ENCODE results near the gene EGF.
"Not testable (repeated sequence)": the region's sequence is repeated elsewhere in the genome, so short reads cannot be mapped to it uniquely, and the experiment has no call there.

The EGF gene

DNA sequence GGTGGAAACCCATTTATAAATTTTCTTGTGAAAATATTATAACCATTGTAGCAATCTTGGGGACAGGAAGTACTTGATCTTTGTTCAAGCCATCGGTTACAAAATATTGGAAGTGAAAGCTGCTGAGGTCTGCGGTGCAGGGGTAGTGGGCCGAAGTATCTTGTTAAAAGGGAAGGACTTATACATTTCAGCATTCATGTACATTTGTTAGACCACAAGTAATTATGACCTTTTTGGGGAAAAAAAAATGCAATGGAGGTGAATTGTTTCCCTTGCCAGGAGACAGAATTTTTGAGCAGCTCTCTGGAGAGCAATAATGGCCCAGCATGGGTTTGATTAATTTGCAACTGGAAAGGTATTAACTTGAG is 121.3 kb downstream of the EGF start:
- H3K18ac ChIP-seq (ENCODE audit: low read depth in 1 of 2, low read length in 2 of 2), result no peak overlapping the region
- no CpG with 5 or more reads among the region's 3 CpGs for WGBS
- no peaks in the 10 kb centered on the region for H3K36me3 ChIP-seq (ENCODE audit: control insufficient read depth in 1 of 2, insufficient read depth in 2 of 2, low read depth in 1 of 2, low read length in 2 of 2)
- H3K9ac ChIP-seq (ENCODE audit: low read length), result no peak overlapping the region
- no peak overlapping the region for H2BK12ac ChIP-seq (ENCODE audit: low read length in 2 of 2)
- H3K4me2 ChIP-seq (ENCODE audit: low read length, poor library complexity, severe bottlenecking), result no peak overlapping the region
- H3K4me1 ChIP-seq (ENCODE audit: control insufficient read depth, insufficient read depth, low read depth, low read length), result no peaks in the 10 kb centered on the region
- no peaks in the 10 kb centered on the region for H3K79me1 ChIP-seq (replicated peaks; ENCODE audit: low read length, poor library complexity, severe bottlenecking)
- no peak for DNase-seq
- no peak overlapping the region for H2BK120ac ChIP-seq (ENCODE audit: low read depth, low read length)
- no peak overlapping the region for H3K23ac ChIP-seq (ENCODE audit: low read length in 2 of 2)
- H3K4me3 ChIP-seq (ENCODE audit: insufficient read depth in 1 of 2, low read depth in 1 of 2, low read length in 2 of 2), result no peak overlapping the region
- no peaks in the 10 kb centered on the region for H3K27me3 ChIP-seq (ENCODE audit: control insufficient read depth in 1 of 2, insufficient read depth in 1 of 2, low read length in 2 of 2)
- H3K14ac ChIP-seq (ENCODE audit: low read length in 2 of 2), result no peak overlapping the region
- no peak overlapping the region for H2AFZ ChIP-seq (ENCODE audit: low read depth, low read length)
- H2BK15ac ChIP-seq (ENCODE audit: low read depth, poor library complexity, severe bottlenecking), result no peak overlapping the region
- H2BK5ac ChIP-seq (ENCODE audit: low read depth, low read length, poor library complexity, severe bottlenecking), result no peak overlapping the region
- no peak overlapping the region for H4K8ac ChIP-seq (ENCODE audit: low read length)
- H4K91ac ChIP-seq (ENCODE audit: low read length), result no peak overlapping the region
- no peaks in the 10 kb centered on the region for H3K9me3 ChIP-seq (ENCODE audit: control insufficient read depth, low read length)
- H3K4ac ChIP-seq (ENCODE audit: low read depth in 1 of 2, low read length in 2 of 2), result no peak overlapping the region
- no peak overlapping the region for H2AK5ac ChIP-seq (ENCODE audit: low read length, severe bottlenecking)
- H3K27ac ChIP-seq (ENCODE audit: low read length, poor library complexity, severe bottlenecking), result no peak overlapping the region

DNA sequence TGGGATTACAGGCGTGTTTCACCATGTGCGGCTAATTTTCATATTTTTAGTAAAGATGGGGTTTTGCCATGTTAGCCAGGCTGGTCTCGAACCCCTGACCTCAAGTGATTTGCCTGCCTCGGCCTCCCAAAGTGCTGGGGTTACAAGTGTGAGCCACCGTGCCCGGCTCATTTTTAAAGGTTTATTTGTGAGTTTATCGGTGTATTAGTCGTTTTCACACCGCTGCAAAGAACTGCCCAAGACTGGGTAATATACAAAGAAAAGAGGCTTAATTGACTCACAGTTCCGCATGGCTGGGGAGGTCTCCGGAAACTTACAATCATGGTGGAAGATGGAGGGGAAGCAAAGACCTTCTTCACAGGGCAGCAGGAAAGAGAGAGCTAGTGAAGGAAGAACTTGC is 126.5 kb downstream of the EGF start:
- H3K79me1 ChIP-seq (replicated peaks; ENCODE audit: low read length, poor library complexity, severe bottlenecking); H3K4me2 ChIP-seq (ENCODE audit: low read length, poor library complexity, severe bottlenecking); H4K8ac ChIP-seq (ENCODE audit: low read length); H3K27me3 ChIP-seq (ENCODE audit: control insufficient read depth in 1 of 2, insufficient read depth in 1 of 2, low read length in 2 of 2); H3K4ac ChIP-seq (ENCODE audit: low read depth in 1 of 2, low read length in 2 of 2); H3K36me3 ChIP-seq (ENCODE audit: control insufficient read depth in 1 of 2, insufficient read depth in 2 of 2, low read depth in 1 of 2, low read length in 2 of 2); DNase-seq; H2BK120ac ChIP-seq (ENCODE audit: low read depth, low read length); H2AFZ ChIP-seq (ENCODE audit: low read depth, low read length); H2AK5ac ChIP-seq (ENCODE audit: low read length, severe bottlenecking); H2BK15ac ChIP-seq (ENCODE audit: low read depth, poor library complexity, severe bottlenecking); H2BK12ac ChIP-seq (ENCODE audit: low read length in 2 of 2); H2BK5ac ChIP-seq (ENCODE audit: low read depth, low read length, poor library complexity, severe bottlenecking); H3K18ac ChIP-seq (ENCODE audit: low read depth in 1 of 2, low read length in 2 of 2); H3K4me1 ChIP-seq (ENCODE audit: control insufficient read depth, insufficient read depth, low read depth, low read length); H3K27ac ChIP-seq (ENCODE audit: low read length, poor library complexity, severe bottlenecking); H3K9ac ChIP-seq (ENCODE audit: low read length); H3K23ac ChIP-seq (ENCODE audit: low read length in 2 of 2); H3K4me3 ChIP-seq (ENCODE audit: insufficient read depth in 1 of 2, low read depth in 1 of 2, low read length in 2 of 2); H3K9me3 ChIP-seq (ENCODE audit: control insufficient read depth, low read length); H4K91ac ChIP-seq (ENCODE audit: low read length); H3K14ac ChIP-seq (ENCODE audit: low read length in 2 of 2): not testable (repeated sequence)
- WGBS, result 96% methylated on average over 11 of the region's 11 CpGs

DNA sequence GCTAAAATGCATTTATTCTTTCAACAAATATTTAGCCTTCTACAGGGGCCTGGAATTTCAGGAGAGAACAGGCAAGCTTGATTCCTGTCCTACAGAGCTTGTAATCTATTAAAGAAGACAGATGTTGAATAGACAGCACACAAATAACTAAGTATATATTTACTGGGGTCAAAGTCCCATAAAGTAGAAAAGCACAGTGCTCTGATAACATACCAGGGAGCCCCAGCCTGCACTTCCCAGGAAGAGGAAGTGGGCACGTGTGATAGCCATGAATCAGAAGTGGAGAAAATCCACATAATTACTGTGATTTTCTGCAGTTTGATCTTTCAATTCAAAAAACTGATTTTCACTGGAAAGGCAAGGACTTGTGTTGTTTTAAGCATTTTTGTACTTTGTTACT is 129.1 kb downstream of the EGF start:
- 29% methylated on average over 1 of the region's 1 CpG for WGBS
- no peak overlapping the region for H2AFZ ChIP-seq (ENCODE audit: low read depth, low read length)
- H3K27me3 ChIP-seq (ENCODE audit: control insufficient read depth in 1 of 2, insufficient read depth in 1 of 2, low read length in 2 of 2), result no peaks in the 10 kb centered on the region
- no peaks in the 10 kb centered on the region for H3K79me1 ChIP-seq (replicated peaks; ENCODE audit: low read length, poor library complexity, severe bottlenecking)
- no peaks in the 10 kb centered on the region for H3K36me3 ChIP-seq (ENCODE audit: control insufficient read depth in 1 of 2, insufficient read depth in 2 of 2, low read depth in 1 of 2, low read length in 2 of 2)
- H3K9ac ChIP-seq (ENCODE audit: low read length), result no peak overlapping the region
- H3K4me2 ChIP-seq (ENCODE audit: low read length, poor library complexity, severe bottlenecking), result no peak overlapping the region
- H2BK15ac ChIP-seq (ENCODE audit: low read depth, poor library complexity, severe bottlenecking), result no peak overlapping the region
- H2BK120ac ChIP-seq (ENCODE audit: low read depth, low read length), result no peak overlapping the region
- H2BK5ac ChIP-seq (ENCODE audit: low read depth, low read length, poor library complexity, severe bottlenecking), result no peak overlapping the region
- H3K4me3 ChIP-seq (ENCODE audit: insufficient read depth in 1 of 2, low read depth in 1 of 2, low read length in 2 of 2), result no peak overlapping the region
- no peak overlapping the region for H3K18ac ChIP-seq (ENCODE audit: low read depth in 1 of 2, low read length in 2 of 2)
- H3K23ac ChIP-seq (ENCODE audit: low read length in 2 of 2), result no peak overlapping the region
- DNase-seq, result no peak
- H3K9me3 ChIP-seq (ENCODE audit: control insufficient read depth, low read length), result no peaks in the 10 kb centered on the region
- no peak overlapping the region for H3K4ac ChIP-seq (ENCODE audit: low read depth in 1 of 2, low read length in 2 of 2)
- no peak overlapping the region for H3K14ac ChIP-seq (ENCODE audit: low read length in 2 of 2)
- peaks cover 10% of the 10 kb centered on the region for H3K4me1 ChIP-seq (ENCODE audit: control insufficient read depth, insufficient read depth, low read depth, low read length)
- no peak overlapping the region for H4K8ac ChIP-seq (ENCODE audit: low read length)
- H2BK12ac ChIP-seq (ENCODE audit: low read length in 2 of 2), result no peak overlapping the region
- no peak overlapping the region for H4K91ac ChIP-seq (ENCODE audit: low read length)
- H3K27ac ChIP-seq (ENCODE audit: low read length, poor library complexity, severe bottlenecking), result no peak overlapping the region
- no peak overlapping the region for H2AK5ac ChIP-seq (ENCODE audit: low read length, severe bottlenecking)

DNA sequence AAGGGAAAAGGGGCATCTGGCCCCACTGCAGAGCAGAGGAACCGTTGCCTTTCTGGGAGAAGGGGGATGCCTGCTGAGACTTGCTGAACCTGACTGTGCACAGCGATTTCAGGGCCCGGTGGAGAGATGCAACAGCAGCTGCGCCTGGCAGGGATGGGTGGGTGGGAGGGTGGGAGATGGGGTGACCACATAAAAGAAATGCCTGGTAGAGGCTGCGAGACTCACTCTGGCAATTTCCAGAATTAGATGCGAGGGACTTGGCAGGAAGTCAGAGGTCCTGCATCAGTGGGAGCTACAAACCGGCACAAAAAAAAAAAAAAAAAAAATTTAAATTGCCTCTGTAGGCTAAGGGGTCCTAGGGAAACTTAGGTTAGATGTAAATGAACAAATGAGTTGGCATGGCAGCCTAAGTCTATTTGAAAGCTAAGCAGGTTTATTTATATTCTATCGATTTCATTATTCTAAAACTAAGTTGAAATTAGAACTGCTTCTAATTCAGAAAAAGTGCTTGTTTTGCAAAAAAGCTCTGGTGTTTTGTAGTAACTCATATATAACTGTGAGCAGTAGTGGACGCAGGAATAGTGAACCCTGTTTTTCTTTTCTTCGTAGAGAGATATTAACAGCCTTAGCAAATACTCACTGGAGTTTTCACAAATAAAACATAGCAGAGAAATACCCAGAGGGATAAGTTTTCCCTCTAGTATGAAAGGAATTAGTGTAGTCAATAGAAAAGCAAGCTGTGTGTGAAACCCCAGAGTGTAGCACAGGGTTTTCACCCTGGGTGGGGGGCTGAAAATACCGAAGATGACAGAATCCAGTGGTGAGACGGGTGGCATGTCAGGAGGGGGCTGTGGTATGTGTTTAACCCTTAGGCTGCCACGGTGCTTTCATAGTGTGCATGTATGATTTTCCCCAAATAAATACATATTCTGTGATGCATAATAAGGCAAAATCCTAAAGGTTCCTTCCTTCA is 130.1 kb downstream of the EGF start:
- no peak overlapping the region for H2BK15ac ChIP-seq (ENCODE audit: low read depth, poor library complexity, severe bottlenecking)
- no peak overlapping the region for H3K4ac ChIP-seq (ENCODE audit: low read depth in 1 of 2, low read length in 2 of 2)
- no peaks in the 10 kb centered on the region for H3K36me3 ChIP-seq (ENCODE audit: control insufficient read depth in 1 of 2, insufficient read depth in 2 of 2, low read depth in 1 of 2, low read length in 2 of 2)
- H3K4me1 ChIP-seq (ENCODE audit: control insufficient read depth, insufficient read depth, low read depth, low read length), result peaks cover 10% of the 10 kb centered on the region
- H3K4me3 ChIP-seq (ENCODE audit: insufficient read depth in 1 of 2, low read depth in 1 of 2, low read length in 2 of 2), result no peak overlapping the region
- H3K18ac ChIP-seq (ENCODE audit: low read depth in 1 of 2, low read length in 2 of 2), result no peak overlapping the region
- no peak overlapping the region for H2BK120ac ChIP-seq (ENCODE audit: low read depth, low read length)
- H2AFZ ChIP-seq (ENCODE audit: low read depth, low read length), result no peak overlapping the region
- peak overlapping the region; percentile 35 for H3K9ac ChIP-seq (ENCODE audit: low read length)
- H3K9me3 ChIP-seq (ENCODE audit: control insufficient read depth, low read length), result no peaks in the 10 kb centered on the region
- H3K27me3 ChIP-seq (ENCODE audit: control insufficient read depth in 1 of 2, insufficient read depth in 1 of 2, low read length in 2 of 2), result no peaks in the 10 kb centered on the region
- 67% methylated on average over 8 of the region's 13 CpGs for WGBS
- peak overlapping the region; percentile 72 for H2AK5ac ChIP-seq (ENCODE audit: low read length, severe bottlenecking)
- no peak overlapping the region for H3K4me2 ChIP-seq (ENCODE audit: low read length, poor library complexity, severe bottlenecking)
- H4K91ac ChIP-seq (ENCODE audit: low read length), result no peak overlapping the region
- H2BK12ac ChIP-seq (ENCODE audit: low read length in 2 of 2), result no peak overlapping the region
- H3K14ac ChIP-seq (ENCODE audit: low read length in 2 of 2), result no peak overlapping the region
- H3K27ac ChIP-seq (ENCODE audit: low read length, poor library complexity, severe bottlenecking), result no peak overlapping the region
- no peak for DNase-seq
- H3K23ac ChIP-seq (ENCODE audit: low read length in 2 of 2), result no peak overlapping the region
- no peaks in the 10 kb centered on the region for H3K79me1 ChIP-seq (replicated peaks; ENCODE audit: low read length, poor library complexity, severe bottlenecking)
- H2BK5ac ChIP-seq (ENCODE audit: low read depth, low read length, poor library complexity, severe bottlenecking), result no peak overlapping the region
- no peak overlapping the region for H4K8ac ChIP-seq (ENCODE audit: low read length)

All from mesenchymal stem cell (in vitro differentiated cells and primary cell).